HEK293 (cell line): ENCODE data around the gene FASTK.

ENCODE experiments used
- KLF9 ChIP-seq: fragments of 450-650 bp; formaldehyde crosslinking; IDR thresholded peaks from 2 replicates; pipeline ENCODE4 v1.5.1; 2016; ENCODE audit warnings: missing biosample characterization, missing genetic modification characterization, low read depth
- PRDM10 ChIP-seq: fragments of 450-650 bp; formaldehyde crosslinking; IDR thresholded peaks from 2 replicates; pipeline ENCODE4 v1.5.1; 2016; ENCODE audit warnings: missing biosample characterization, missing genetic modification characterization
- REPIN1 ChIP-seq: fragments of 450-650 bp; formaldehyde crosslinking; IDR thresholded peaks from 2 replicates; pipeline ENCODE4 v1.5.1; 2017; ENCODE audit warnings: missing biosample characterization, missing genetic modification characterization, low read depth
- SP2 ChIP-seq: fragments of 450-650 bp; formaldehyde crosslinking; IDR thresholded peaks from 2 replicates; pipeline ENCODE4 v1.5.1; 2016; ENCODE audit warnings: missing biosample characterization, missing genetic modification characterization
- YY2 ChIP-seq: fragments of 450-650 bp; formaldehyde crosslinking; IDR thresholded peaks from 2 replicates; pipeline ENCODE4 v1.5.1; 2016; ENCODE audit warnings: missing biosample characterization, missing genetic modification characterization
- ZBTB17 ChIP-seq: fragments of 450-650 bp; formaldehyde crosslinking; IDR thresholded peaks from 2 replicates; pipeline ENCODE4 v1.5.1; 2016; ENCODE audit warnings: missing biosample characterization, missing genetic modification characterization
- ZBTB20 ChIP-seq: fragments of 450-650 bp; formaldehyde crosslinking; IDR thresholded peaks from 2 replicates; pipeline ENCODE4 v1.5.1; 2016; ENCODE audit warnings: missing biosample characterization, missing genetic modification characterization
- ZBTB21 ChIP-seq: fragments of 450-650 bp; formaldehyde crosslinking; IDR thresholded peaks from 2 replicates; pipeline ENCODE4 v1.5.1; 2017; ENCODE audit warnings: missing biosample characterization, missing genetic modification characterization
- ZBTB26 ChIP-seq: fragments of 450-650 bp; formaldehyde crosslinking; optimal IDR thresholded peaks from 2 replicates; pipeline ENCODE3; 2016; ENCODE audit warnings: missing biosample characterization, mild to moderate bottlenecking, missing genetic modification characterization
- ZBTB44 ChIP-seq: fragments of 450-650 bp; IDR thresholded peaks from 2 replicates; pipeline ENCODE4 v1.5.1; 2018; ENCODE audit warnings: missing biosample characterization, mild to moderate bottlenecking, missing genetic modification characterization
- ZBTB8A ChIP-seq: fragments of 450-650 bp; formaldehyde crosslinking; IDR thresholded peaks from 2 replicates; pipeline ENCODE4 v1.5.1; 2016; ENCODE audit warnings: missing biosample characterization, missing genetic modification characterization
- ZNF148 ChIP-seq: fragments of 450-650 bp; formaldehyde crosslinking; IDR thresholded peaks from 2 replicates; pipeline ENCODE4 v1.5.0; 2017; ENCODE audit warnings: missing biosample characterization, missing genetic modification characterization, borderline replicate concordance
- ZNF223 ChIP-seq: fragments of 450-650 bp; formaldehyde crosslinking; IDR thresholded peaks from 2 replicates; pipeline ENCODE4 v1.5.1; 2016; ENCODE audit warnings: missing biosample characterization, missing genetic modification characterization
- ZNF248 ChIP-seq: fragments of 450-650 bp; formaldehyde crosslinking; IDR thresholded peaks from 2 replicates; pipeline ENCODE4 v1.5.1; 2017; ENCODE audit warnings: missing biosample characterization, missing genetic modification characterization
- ZNF26 ChIP-seq: fragments of 450-650 bp; formaldehyde crosslinking; IDR thresholded peaks from 2 replicates; pipeline ENCODE4 v1.5.1; 2016; ENCODE audit warnings: missing biosample characterization, missing genetic modification characterization
- ZNF391 ChIP-seq: fragments of 450-650 bp; formaldehyde crosslinking; IDR thresholded peaks from 2 replicates; pipeline ENCODE4 v1.5.1; 2016; ENCODE audit warnings: low read depth, missing biosample characterization, missing genetic modification characterization, borderline replicate concordance
- ZNF398 ChIP-seq: fragments of 450-650 bp; formaldehyde crosslinking; IDR thresholded peaks from 2 replicates; pipeline ENCODE4 v1.5.1; 2017; ENCODE audit warnings: missing biosample characterization, missing genetic modification characterization
- ZNF423 ChIP-seq: fragments of 450-650 bp; formaldehyde crosslinking; IDR thresholded peaks from 2 replicates; pipeline ENCODE4 v1.5.1; 2016; ENCODE audit warnings: missing biosample characterization, missing genetic modification characterization
- ZNF549 ChIP-seq: fragments of 450-650 bp; IDR thresholded peaks from 2 replicates; pipeline ENCODE4 v1.5.1; 2018; ENCODE audit warnings: missing biosample characterization, missing genetic modification characterization, mild to moderate bottlenecking, inconsistent platforms, moderate library complexity
- ZNF558 ChIP-seq: fragments of 450-650 bp; formaldehyde crosslinking; IDR thresholded peaks from 2 replicates; pipeline ENCODE4 v1.5.1; 2016; ENCODE audit warnings: missing biosample characterization, missing genetic modification characterization
- ZNF580 ChIP-seq: fragments of 450-650 bp; formaldehyde crosslinking; IDR thresholded peaks from 2 replicates; pipeline ENCODE4 v1.5.1; 2016; ENCODE audit warnings: missing biosample characterization, missing genetic modification characterization
- ZNF791 ChIP-seq: fragments of 450-650 bp; formaldehyde crosslinking; IDR thresholded peaks from 2 replicates; pipeline ENCODE4 v1.5.1; 2016; ENCODE audit warnings: missing biosample characterization, missing genetic modification characterization
- ZSCAN5A ChIP-seq: fragments of 450-650 bp; formaldehyde crosslinking; IDR thresholded peaks from 2 replicates; pipeline ENCODE4 v1.5.1; 2016; ENCODE audit warnings: missing biosample characterization, missing genetic modification characterization

Gene FASTK

GRCh38 chr7:151083071-151083823 is 2.6 kb upstream of the FASTK start, which contains the start of gene TMUB1 (continued):
- TF ChIP-seq ZNF148 (tag by site-specific recombination) (no peak), ZNF26 (no peak), ZNF791 (tag by site-specific recombination) (no peak), ZNF549 (tag by site-specific recombination) (no peak), ZNF391 (no peak), ZBTB44 (tag by site-specific recombination) (0 out of 2 replicates have a peak, but pooled peaks have one; percentile 38), ZBTB17 (peak; percentile 67; the same call in 1 of the 2 replicates), ZBTB26 (peak; percentile 89), PRDM10 (tag by site-specific recombination) (peak; percentile 60), ZNF223 (tag by site-specific recombination) (no peak), ZNF558 (tag by site-specific recombination) (no peak), YY2 (tag by site-specific recombination) (0 out of 2 replicates have a peak, but pooled peaks have one; percentile 30), ZNF248 (tag by site-specific recombination) (no peak), ZNF398 (tag by site-specific recombination) (peak; percentile 86), ZSCAN5A (tag by site-specific recombination) (no peak), ZBTB20 (peak; percentile 43), ZNF580 (no peak), ZBTB8A (peak; percentile 77), SP2 (peak; percentile 66), ZBTB21 (tag by site-specific recombination) (peak; percentile 74), KLF9 (tag by site-specific recombination) (peak; percentile 47), ZNF423 (tag by site-specific recombination) (no peak), REPIN1 (tag by site-specific recombination) (no peak)
